Caco-2 (cell line): ENCODE results near the gene SIRT2. TPM values are rescaled to one million over a fixed set of nuclear protein-coding genes. Genes with fewer than 3 reads are reported as not detected.

Experiments used
- BruUV-seq: library from RNA; stranded (reverse); fragments of 400-500 nt; replicated peaks from 2 replicates; lab custom pipeline; 2021; lab: Mats Ljungman, UMichigan
- CTCF ChIA-PET: fragments of 300-600 bp; sonication (Branson Sonifier 250); formaldehyde crosslinking; loops from one replicate; lab custom pipeline; 2022; ENCODE audit warnings: antibody characterized with exemption; lab: Charles Lee
- POLR2A ChIA-PET: fragments of 300-600 bp; sonication (Branson Sonifier 250); formaldehyde crosslinking; loops from one replicate; lab custom pipeline; 2022; ENCODE audit warnings: antibody characterized with exemption; lab: Charles Lee
- DNase-seq, 2 experiments: peaks; one replicate each; pipeline versions ENCODE4 v3.0.0 to v3.0.0-alpha.2; 2020 to 2022
- H3K27me3 ChIP-seq: replicated peaks from 2 replicates; pipeline ENCODE4 v1.6.0; 2011; ENCODE audit warnings: low read length; ENCODE audit not compliant: control insufficient read depth, insufficient read depth
- H3K36me3 ChIP-seq: 2 replicates; pipeline ENCODE4 v1.5.1; 2011; ENCODE audit warnings: low read length; ENCODE audit not compliant: control insufficient read depth, insufficient read depth
- H3K4me1 ChIP-seq: fragments of 250-450 bp; sonication (Bioruptor Pico); 2 replicates; pipeline ENCODE4 v1.5.1; 2020; ENCODE audit warnings: mild to moderate bottlenecking
- H3K4me3 ChIP-seq: 2 replicates; pipeline ENCODE4 v1.5.1; 2011; ENCODE audit warnings: low read depth, mild to moderate bottlenecking, control low read depth, low read length
- H3K9me3 ChIP-seq: fragments of 250-450 bp; sonication (Bioruptor Pico); 2 replicates; pipeline ENCODE4 v1.5.1; 2020; ENCODE audit warnings: mild to moderate bottlenecking, moderate library complexity
- H3K27ac Mint-ChIP-seq: one replicate; pipeline ENCODE4 v1.8.0; 2022; ENCODE audit warnings: mixed read lengths; ENCODE audit not compliant: unreplicated experiment
- H3K27me3 Mint-ChIP-seq: one replicate; pipeline ENCODE4 v1.8.0; 2022; ENCODE audit warnings: mixed read lengths; ENCODE audit not compliant: insufficient read depth, unreplicated experiment
- H3K36me3 Mint-ChIP-seq: one replicate; pipeline ENCODE4 v1.8.0; 2022; ENCODE audit warnings: mild to moderate bottlenecking, mixed read lengths; ENCODE audit not compliant: insufficient read depth, unreplicated experiment
- H3K4me1 Mint-ChIP-seq: one replicate; pipeline ENCODE4 v1.8.0; 2022; ENCODE audit warnings: low read depth, mixed read lengths; ENCODE audit not compliant: unreplicated experiment
- H3K4me3 Mint-ChIP-seq: one replicate; pipeline ENCODE4 v1.8.0; 2022; ENCODE audit warnings: mild to moderate bottlenecking, moderate library complexity, mixed read lengths; ENCODE audit not compliant: unreplicated experiment
- H3K9me3 Mint-ChIP-seq: one replicate; pipeline ENCODE4 v1.8.0; 2022; ENCODE audit warnings: mixed read lengths; ENCODE audit not compliant: unreplicated experiment
- intact Hi-C: fragments of 100-400 bp; cut with micrococcal nuclease; formaldehyde crosslinking; loops from one replicate; pipeline ENCODE4 v1.10.0; 2022; ENCODE audit not compliant: unreplicated experiment
- total RNA-seq: library from RNA; stranded (reverse); gene quantifications from 2 replicates; pipeline ENCODE4 v1.2.3, GENCODE V29; 2022
- TF ChIP-seq, protein P1 (sequence below), 2 experiments: fragments of 200-600 bp in 1 of 2; IDR thresholded peaks; 1 replicate in 1 of 2; 2 replicates in 1 of 2; pipeline versions ENCODE4 v1.5.1 to v1.8.0; 2011 to 2022; ENCODE audit warnings: antibody characterized with exemption in 1 of 2, control low read depth in 1 of 2, inconsistent platforms in 1 of 2, low read depth in 1 of 2, low read length in 1 of 2, mild to moderate bottlenecking in 1 of 2, moderate library complexity in 1 of 2; ENCODE audit not compliant: insufficient read depth in 1 of 2, severe bottlenecking in 1 of 2, unreplicated experiment in 1 of 2

Gene SIRT2
- total RNA-seq, 1 experiment from 2014 or later: 33.3 TPM

- Mint-ChIP-seq H3K27ac (peak overlapping the region; percentile 1), H3K27me3 (no peaks in the 10 kb centered on the region), H3K36me3 (peaks cover 100% of the 10 kb centered on the region), H3K4me1 (peaks cover 34% of the 10 kb centered on the region), H3K4me3 (no peak overlapping the region), H3K9me3 (no peaks in the 10 kb centered on the region)
- H3K27me3 ChIP-seq: no peaks in the 10 kb centered on the region
- no peaks in the 10 kb centered on the region for H3K9me3 ChIP-seq
- ChIA-PET CTCF (no interaction called here), POLR2A (no interaction called here)
- H3K36me3 ChIP-seq: peaks cover 39% of the 10 kb centered on the region
- BruUV-seq: no TSS peak
- TF ChIP-seq, protein P1, sequence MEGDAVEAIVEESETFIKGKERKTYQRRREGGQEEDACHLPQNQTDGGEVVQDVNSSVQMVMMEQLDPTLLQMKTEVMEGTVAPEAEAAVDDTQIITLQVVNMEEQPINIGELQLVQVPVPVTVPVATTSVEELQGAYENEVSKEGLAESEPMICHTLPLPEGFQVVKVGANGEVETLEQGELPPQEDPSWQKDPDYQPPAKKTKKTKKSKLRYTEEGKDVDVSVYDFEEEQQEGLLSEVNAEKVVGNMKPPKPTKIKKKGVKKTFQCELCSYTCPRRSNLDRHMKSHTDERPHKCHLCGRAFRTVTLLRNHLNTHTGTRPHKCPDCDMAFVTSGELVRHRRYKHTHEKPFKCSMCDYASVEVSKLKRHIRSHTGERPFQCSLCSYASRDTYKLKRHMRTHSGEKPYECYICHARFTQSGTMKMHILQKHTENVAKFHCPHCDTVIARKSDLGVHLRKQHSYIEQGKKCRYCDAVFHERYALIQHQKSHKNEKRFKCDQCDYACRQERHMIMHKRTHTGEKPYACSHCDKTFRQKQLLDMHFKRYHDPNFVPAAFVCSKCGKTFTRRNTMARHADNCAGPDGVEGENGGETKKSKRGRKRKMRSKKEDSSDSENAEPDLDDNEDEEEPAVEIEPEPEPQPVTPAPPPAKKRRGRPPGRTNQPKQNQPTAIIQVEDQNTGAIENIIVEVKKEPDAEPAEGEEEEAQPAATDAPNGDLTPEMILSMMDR (IDR thresholded peaks at IDR 0.05; ENCODE audit: insufficient read depth in 1 of 2, low read depth in 1 of 2, low read length in 1 of 2, severe bottlenecking in 1 of 2, unreplicated experiment in 1 of 2): no peak
- intact Hi-C loops: no loop called here
- H3K4me3 ChIP-seq: no peak overlapping the region
- H3K4me1 ChIP-seq: peaks cover 23% of the 10 kb centered on the region
- DNase-seq: no peak
These were observed 56.8 kb downstream of the SIRT2 start for GRCh38 chr19:38842439-38843174.

- POLR2A ChIA-PET: interaction anchor here (0.6 kb wide), 1 partner anchor 107 kb away, joined by 4 read pairs; no protein-coding TSS in a partner anchor
These were observed 57.5 kb downstream of the SIRT2 start for GRCh38 chr19:38841787-38842438.

DNA sequence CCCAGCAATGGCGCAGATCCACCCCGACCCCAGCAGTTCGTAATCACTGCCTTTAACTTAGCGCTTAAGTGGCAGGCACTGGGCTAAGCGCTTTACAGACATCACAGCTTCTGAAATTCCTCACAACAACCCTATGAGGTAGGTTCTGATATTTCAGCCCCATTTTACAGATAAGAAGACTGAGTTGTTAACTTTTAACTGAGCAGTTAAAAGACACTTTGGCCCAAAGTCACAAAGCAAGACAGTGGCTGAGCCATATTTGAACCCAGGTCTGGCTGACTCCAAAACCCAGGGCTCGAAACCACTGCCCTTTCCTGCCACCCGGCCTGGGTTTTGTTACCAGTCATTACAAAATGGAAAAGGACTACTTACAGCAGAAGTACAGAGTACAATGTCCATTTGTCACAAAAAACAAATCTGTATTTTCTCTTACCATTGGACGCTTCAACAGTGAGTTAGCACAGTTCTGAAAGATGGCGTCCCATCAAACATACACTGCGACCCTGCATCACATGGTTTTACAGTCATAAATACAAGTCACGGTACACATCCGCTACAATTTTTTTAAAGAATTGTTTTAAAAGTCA is 58.1 kb downstream of the SIRT2 start:
- CTCF ChIA-PET: no interaction called here
- H3K27me3 ChIP-seq: no peaks in the 10 kb centered on the region
- Mint-ChIP-seq H3K36me3 (peaks cover 100% of the 10 kb centered on the region), H3K27ac (peak overlapping the region; percentile 53), H3K4me1 (peaks cover 39% of the 10 kb centered on the region), H3K9me3 (no peaks in the 10 kb centered on the region), H3K27me3 (no peaks in the 10 kb centered on the region), H3K4me3 (no peak overlapping the region)
- intact Hi-C loops: no loop called here
- POLR2A ChIA-PET: interaction anchor here (0.5 to 1.9 kb wide), 4 partner anchors 8 to 107 kb away, joined by 3 to 18 read pairs (median 4); no protein-coding TSS in a partner anchor
- DNase-seq: no peak
- peaks cover 32% of the 10 kb centered on the region for H3K4me1 ChIP-seq
- no peak overlapping the region for H3K4me3 ChIP-seq
- TF ChIP-seq, protein P1 (IDR thresholded peaks at IDR 0.05; ENCODE audit: insufficient read depth in 1 of 2, low read depth in 1 of 2, low read length in 1 of 2, severe bottlenecking in 1 of 2, unreplicated experiment in 1 of 2): no peak
- peaks cover 38% of the 10 kb centered on the region for H3K36me3 ChIP-seq
- no TSS peak for BruUV-seq
- H3K9me3 ChIP-seq: no peaks in the 10 kb centered on the region

More at GRCh38 chr19:38841787-38842438, 57.5 kb downstream of the SIRT2 start:
- no peaks in the 10 kb centered on the region for H3K9me3 Mint-ChIP-seq
- intact Hi-C loops: no loop called here
- Histone ChIP-seq H3K4me3 (no peak overlapping the region), H3K4me1 (peaks cover 29% of the 10 kb centered on the region), H3K27me3 (no peaks in the 10 kb centered on the region), H3K36me3 (peaks cover 37% of the 10 kb centered on the region), H3K9me3 (no peaks in the 10 kb centered on the region)
- peaks cover 100% of the 10 kb centered on the region for H3K36me3 Mint-ChIP-seq
- H3K27ac Mint-ChIP-seq: peak overlapping the region; percentile 1
- DNase-seq: no peak
- peaks cover 39% of the 10 kb centered on the region for H3K4me1 Mint-ChIP-seq
- BruUV-seq: no TSS peak
- CTCF ChIA-PET: no interaction called here
- no peaks in the 10 kb centered on the region for H3K27me3 Mint-ChIP-seq
- H3K4me3 Mint-ChIP-seq: no peak overlapping the region
- TF ChIP-seq, protein P1 (IDR thresholded peaks at IDR 0.05; ENCODE audit: insufficient read depth in 1 of 2, low read depth in 1 of 2, low read length in 1 of 2, severe bottlenecking in 1 of 2, unreplicated experiment in 1 of 2): no peak
